ENCODE data around the gene SIK1. TPM values are rescaled to one million over a fixed set of nuclear protein-coding genes. Genes with fewer than 3 reads are reported as not detected.

The SIK1 gene
- 0.98 and 4.7 TPM in 2 replicates for total RNA-seq

DNA sequence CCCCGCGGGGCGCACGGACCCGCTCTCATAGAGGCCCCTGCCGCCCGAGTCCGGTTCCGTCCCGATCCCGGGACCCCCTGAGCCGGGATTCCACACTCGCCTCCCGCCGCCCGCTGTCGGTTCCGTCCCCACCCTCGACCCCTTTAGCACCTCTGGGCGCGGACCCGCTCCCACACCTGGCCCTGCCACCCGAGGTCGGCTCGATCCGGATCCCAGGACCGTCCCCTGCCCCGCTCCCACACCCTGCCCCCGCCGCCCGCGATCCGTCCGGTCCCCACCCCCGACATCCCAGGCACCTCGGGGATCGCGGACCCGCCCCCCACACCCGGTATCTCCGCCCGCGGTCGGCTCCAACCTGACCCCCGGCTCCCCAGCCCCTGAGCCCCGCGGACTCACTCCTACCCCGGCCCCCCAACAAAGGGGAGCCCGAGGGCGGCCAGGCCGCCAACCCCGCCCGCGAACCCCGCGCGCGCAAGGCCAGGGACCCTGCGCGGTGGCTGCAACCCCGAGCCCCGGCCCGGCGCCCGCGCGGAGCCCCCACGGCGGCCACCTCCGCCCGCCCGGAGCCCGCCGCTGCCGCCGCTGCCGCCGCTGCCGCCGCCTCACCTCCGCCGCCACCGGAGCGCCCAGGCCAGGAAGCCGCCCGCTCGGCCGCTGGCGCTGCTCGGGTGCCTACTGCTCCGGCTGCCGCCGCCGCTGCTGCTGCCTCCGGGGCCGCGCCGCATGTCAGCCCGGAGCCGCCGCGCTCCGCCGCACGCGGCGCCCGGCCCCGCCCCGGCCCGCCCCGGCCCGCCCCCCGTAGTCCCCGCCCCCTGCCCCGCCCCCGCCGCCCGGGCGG lies at the start of gene SIK1:
Gene SIK1, minus strand, starts transcription at position 728 of the 838 bp plus-strand sequence. CDS start 953 bp downstream, outside the sequence.

Other genes with a start within 250 kb of the SIK1 start
- 0.33 and 0.52 TPM in 2 replicates for gene HSF2BP, start 232.4 kb upstream of the SIK1 start, total RNA-seq
- gene RRP1B, start 232.4 kb upstream of the SIK1 start, total RNA-seq = 17.6 and 21.7 TPM in 2 replicates

Data from dermis lymphatic vessel endothelial cell (primary cell).